IMR-90 (cell line): ENCODE data around the gene ABHD3. TPM values are rescaled to one million over a fixed set of nuclear protein-coding genes. Genes with fewer than 3 reads are reported as not detected.

Experiments used
- ATAC-seq: fragments of 200-7000 bp; cut with Tn5 transposase; 2 replicates; pipeline ENCODE4 v1.9.1; 2020; ENCODE audit warnings: low read depth, mild to moderate bottlenecking, moderate library complexity
- BruUV-seq: library from RNA; stranded (reverse); fragments of 400-500 nt; replicated peaks from 2 replicates; lab custom pipeline; 2021; lab: Mats Ljungman, UMichigan
- CTCF ChIA-PET: fragments of 300-600 bp; formaldehyde crosslinking; extraction: SDS; loops from one replicate; lab custom pipeline; 2021; ENCODE audit warnings: antibody characterized with exemption; lab: Yijun Ruan, JAX
- POLR2A ChIA-PET: fragments of 300-600 bp; sonication (Branson Sonifier 250); formaldehyde crosslinking; loops from one replicate; lab custom pipeline; 2022; ENCODE audit warnings: antibody characterized with exemption; ENCODE audit not compliant: unreplicated experiment; lab: Charles Lee
- DNase-seq: peaks from one replicate; pipeline ENCODE4 v3.0.0; 2013
- H2AFZ ChIP-seq: replicated peaks from 2 replicates; pipeline ENCODE3; 2013; ENCODE audit warnings: low read length, mild to moderate bottlenecking; ENCODE audit not compliant: poor library complexity
- H2AK5ac ChIP-seq: 2 replicates; pipeline ENCODE4 v1.6.1; 2013; ENCODE audit warnings: low read depth, low read length, inconsistent platforms
- H2AK9ac ChIP-seq: replicated peaks from 2 replicates; pipeline ENCODE3; 2013; ENCODE audit warnings: mild to moderate bottlenecking, low read depth, low read length, moderate library complexity; ENCODE audit not compliant: poor library complexity
- H2BK120ac ChIP-seq: 2 replicates; pipeline ENCODE4 v1.6.1; 2013; ENCODE audit warnings: low read depth, low read length, inconsistent platforms
- H2BK15ac ChIP-seq: 3 replicates; pipeline ENCODE4 v1.6.1; 2013; ENCODE audit warnings: low read depth, low read length, inconsistent platforms
- H2BK20ac ChIP-seq: 2 replicates; pipeline ENCODE4 v1.6.1; 2013; ENCODE audit warnings: low read depth, mild to moderate bottlenecking, inconsistent platforms, low read length, moderate library complexity
- H2BK5ac ChIP-seq: 2 replicates; pipeline ENCODE4 v1.6.1; 2013; ENCODE audit warnings: mild to moderate bottlenecking, low read depth, low read length, inconsistent platforms; ENCODE audit not compliant: poor library complexity, severe bottlenecking
- H3K14ac ChIP-seq: replicated peaks from 2 replicates; pipeline ENCODE4 v1.6.1; 2013; ENCODE audit warnings: low read depth, low read length, inconsistent platforms
- H3K18ac ChIP-seq: 2 replicates; pipeline ENCODE4 v1.6.1; 2013; ENCODE audit warnings: low read depth, low read length, control low read depth
- H3K23ac ChIP-seq: 2 replicates; pipeline ENCODE4 v1.6.1; 2013; ENCODE audit warnings: low read depth, low read length, inconsistent platforms
- H3K27ac ChIP-seq: 2 replicates; pipeline ENCODE4 v1.5.1; 2013; ENCODE audit warnings: mild to moderate bottlenecking, control low read depth, low read length; ENCODE audit not compliant: insufficient read depth
- H3K27me3 ChIP-seq: 2 replicates; pipeline ENCODE4 v1.6.1; 2013; ENCODE audit warnings: low read length; ENCODE audit not compliant: control insufficient read depth, insufficient read depth
- H3K36me3 ChIP-seq: 2 replicates; pipeline ENCODE4 v1.6.1; 2013; ENCODE audit warnings: low read length, mixed read lengths; ENCODE audit not compliant: control insufficient read depth, insufficient read depth
- H3K4ac ChIP-seq: 2 replicates; pipeline ENCODE4 v1.6.1; 2013; ENCODE audit warnings: low read depth, low read length, inconsistent platforms
- H3K4me1 ChIP-seq: 2 replicates; pipeline ENCODE4 v1.6.1; 2013; ENCODE audit warnings: low read length, mixed read lengths; ENCODE audit not compliant: control insufficient read depth, insufficient read depth
- H3K4me2 ChIP-seq: 2 replicates; pipeline ENCODE4 v1.6.1; 2013; ENCODE audit warnings: low read depth, mild to moderate bottlenecking, control low read depth, low read length, moderate library complexity
- H3K4me3 ChIP-seq: 2 replicates; pipeline ENCODE4 v1.5.1; 2013; ENCODE audit warnings: low read depth, mild to moderate bottlenecking, control low read depth, low read length, moderate library complexity; ENCODE audit not compliant: insufficient read depth
- H3K56ac ChIP-seq: 2 replicates; pipeline ENCODE4 v1.6.1; 2013; ENCODE audit warnings: low read length, inconsistent platforms; ENCODE audit not compliant: insufficient read depth; ENCODE audit errors: extremely low read depth
- H3K79me1 ChIP-seq, 2 experiments: 2 replicates each; pipeline ENCODE4 v1.6.1; 2013; ENCODE audit warnings: low read length in 2 of 2, inconsistent platforms in 1 of 2, low read depth in 1 of 2
- H3K9ac ChIP-seq: 2 replicates; pipeline ENCODE4 v1.6.1; 2013; ENCODE audit warnings: low read depth, low read length, control low read depth
- H3K9me1 ChIP-seq: 2 replicates; pipeline ENCODE4 v1.6.1; 2013; ENCODE audit warnings: low read length, inconsistent platforms; ENCODE audit not compliant: insufficient read depth
- H3K9me3 ChIP-seq: 2 replicates; pipeline ENCODE4 v1.6.1; 2013; ENCODE audit warnings: low read length; ENCODE audit not compliant: control insufficient read depth, insufficient read depth
- H4K20me1 ChIP-seq: 2 replicates; pipeline ENCODE4 v1.6.1; 2013; ENCODE audit warnings: low read length, inconsistent platforms; ENCODE audit not compliant: insufficient read depth
- H4K5ac ChIP-seq: 2 replicates; pipeline ENCODE4 v1.6.1; 2013; ENCODE audit warnings: mild to moderate bottlenecking, low read depth, low read length, control low read depth
- H4K8ac ChIP-seq, 2 experiments: 2 replicates each; pipeline ENCODE4 v1.6.1; 2013; ENCODE audit warnings: low read depth in 2 of 2, low read length in 2 of 2, control low read depth in 1 of 2, inconsistent platforms in 1 of 2
- H4K91ac ChIP-seq: 2 replicates; pipeline ENCODE4 v1.6.1; 2013; ENCODE audit warnings: low read depth, low read length, inconsistent platforms; ENCODE audit not compliant: insufficient read depth
- BHLHE40 ChIP-seq: fragments of 150-350 bp; IDR thresholded peaks from 2 replicates; pipeline ENCODE4 v1.6.1; 2016; ENCODE audit warnings: mild to moderate bottlenecking, low read depth, low read length
- CEBPB ChIP-seq: IDR thresholded peaks from 2 replicates; pipeline ENCODE4 v1.6.1; 2012; ENCODE audit warnings: low read depth, low read length, improper control_type of control experiment
- CHD1 ChIP-seq: IDR thresholded peaks from 2 replicates; pipeline ENCODE4 v1.6.1; 2012; ENCODE audit warnings: low read depth, low read length, improper control_type of control experiment
- ELK1 ChIP-seq: fragments of 150-350 bp; IDR thresholded peaks from 2 replicates; pipeline ENCODE4 v1.6.1; 2016; ENCODE audit warnings: low read depth, mild to moderate bottlenecking, low read length, moderate library complexity, borderline replicate concordance
- FOS ChIP-seq: fragments of 150-350 bp; IDR thresholded peaks from 2 replicates; pipeline ENCODE4 v1.6.1; 2016; ENCODE audit warnings: low read depth, low read length
- MAFK ChIP-seq: IDR thresholded peaks from 2 replicates; pipeline ENCODE4 v1.6.1; 2012; ENCODE audit warnings: low read depth, low read length, improper control_type of control experiment
- POLR2A ChIP-seq: IDR thresholded peaks from 2 replicates; pipeline ENCODE4 v1.6.1; 2012; ENCODE audit warnings: mild to moderate bottlenecking, low read depth, low read length
- RCOR1 ChIP-seq: IDR thresholded peaks from 2 replicates; pipeline ENCODE4 v1.6.1; 2012; ENCODE audit warnings: mild to moderate bottlenecking, low read length, improper control_type of control experiment; ENCODE audit not compliant: insufficient replicate concordance
- RFX5 ChIP-seq: IDR thresholded peaks from 2 replicates; pipeline ENCODE4 v1.8.0; 2012; ENCODE audit warnings: low read depth, mild to moderate bottlenecking, low read length, moderate library complexity
- SMC3 ChIP-seq: fragments of 150-350 bp; IDR thresholded peaks from 2 replicates; pipeline ENCODE4 v1.6.1; 2016; ENCODE audit warnings: low read depth, mild to moderate bottlenecking, antibody characterized with exemption, low read length, moderate library complexity
- WGBS, 2 experiments: methylation state at CpG; one replicate each; pipeline versions ENCODE4 v1.1.5 to v1.1.7; 2013; ENCODE audit warnings: missing lambda C conversion rate in 2 of 2; ENCODE audit not compliant: insufficient read length in 1 of 2; ENCODE audit errors: extremely low coverage in 2 of 2; 5-methylcytosine and 5-hydroxymethylcytosine counted together
- dilution Hi-C: fragments of 300-500 bp; cut with HindIII; formaldehyde crosslinking; loops from one replicate; pipeline ENCODE4 v1.14.3; 2018; ENCODE audit warnings: low sequenced_read_pairs; ENCODE audit not compliant: unreplicated experiment
- in situ Hi-C: fragments of 300-500 bp; cut with MboI; formaldehyde crosslinking; loops from 3 replicates; pipeline ENCODE4 v1.14.3; 2019; ENCODE audit warnings: low sequenced_read_pairs, inconsistent platforms, mixed read lengths
- intact Hi-C: fragments of 100-400 bp; cut with micrococcal nuclease; formaldehyde crosslinking; loops from 2 replicates; pipeline ENCODE4 v1.10.0; 2022
- polyA plus RNA-seq, 3 experiments: library from polyadenylated mRNA; depleted of rRNA; stranded (reverse); fragments of >200 nt; gene quantifications; 2 replicates each; pipeline ENCODE4 v1.2.3, GENCODE V29; 2012; ENCODE audit warnings: low replicate concordance in 1 of 3
- total RNA-seq: library from RNA; depleted of rRNA; stranded (reverse); fragments of >200 nt; gene quantifications from 2 replicates; pipeline ENCODE4 v1.2.3, GENCODE V29; 2012

Gene ABHD3
- total and polyA plus RNA-seq, 2 of the 4 experiments (the other 2 are of a cell fraction), result 4.5 to 5.5 TPM

GRCh38 chr18:21686282-21687105 lies 18.1 kb downstream of the ABHD3 start:
- H2AK9ac ChIP-seq, result no peak overlapping the region
- no peaks in the 10 kb centered on the region for H4K20me1 ChIP-seq
- peak overlapping the region; percentile 82 for H3K4me2 ChIP-seq
- peak; percentile 59 for DNase-seq
- peak overlapping the region; percentile 77; the same call in 1 of the 2 replicates for H3K27ac ChIP-seq
- peak overlapping the region; percentile 11 for H3K23ac ChIP-seq
- dilution Hi-C loops (no loop called here), in situ Hi-C loops (no loop called here), intact Hi-C loops (no loop called here)
- H3K36me3 ChIP-seq, result no peaks in the 10 kb centered on the region
- no peaks in the 10 kb centered on the region; the same call in none of the 2 replicates for H3K4me1 ChIP-seq
- H4K8ac ChIP-seq, result peak overlapping the region; percentile 43 to 49; a peak in 3 of 4 replicates
- H4K5ac ChIP-seq, result peak overlapping the region; percentile 19
- no TSS peak for BruUV-seq
- H3K9me1 ChIP-seq, result no peaks in the 10 kb centered on the region
- H3K4me3 ChIP-seq, result peak overlapping the region; percentile 5; the same call in 1 of the 2 replicates
- POLR2A ChIA-PET, result no interaction called here
- TF ChIP-seq POLR2A, result no peak
- TF ChIP-seq ELK1, result no peak
- no peak for TF ChIP-seq RCOR1
- no peak for TF ChIP-seq BHLHE40
- TF ChIP-seq CEBPB, result no peak
- no peak for TF ChIP-seq RFX5
- no peak for TF ChIP-seq SMC3
- no peak for TF ChIP-seq MAFK
- no peak for TF ChIP-seq FOS
- TF ChIP-seq CHD1, result no peak
- no peak overlapping the region for H2AK5ac ChIP-seq
- H3K9ac ChIP-seq, result peak overlapping the region; percentile 56; the same call in 1 of the 2 replicates
- peak overlapping the region; percentile 79 for H3K14ac ChIP-seq
- H2BK15ac ChIP-seq, result no peak overlapping the region
- peak overlapping the region; percentile 18 for H2BK5ac ChIP-seq
- H3K18ac ChIP-seq, result peak overlapping the region; percentile 63
- no peak overlapping the region for H4K91ac ChIP-seq
- ATAC-seq, result peak; percentile 79
- H3K9me3 ChIP-seq, result peaks cover 3% of the 10 kb centered on the region; the same call in 1 of the 2 replicates
- H3K79me1 ChIP-seq, result 0 out of 4 replicates have a peak, but pooled peaks cover 0 to 3% of the 10 kb centered on the region in 2 experiments
- no peak overlapping the region for H3K4ac ChIP-seq
- CTCF ChIA-PET, result interaction anchor here (0.7 kb wide), 1 partner anchor 90 kb away, joined by 3 read pairs; no protein-coding TSS in a partner anchor
- H2BK20ac ChIP-seq, result no peak overlapping the region
- 54% methylated on average over 2 of the region's 8 CpGs; no CpG with 5 or more reads in 1 of the 2 experiments for WGBS, 2 experiments
- peak overlapping the region; percentile 60 for H2AFZ ChIP-seq
- no peaks in the 10 kb centered on the region for H3K27me3 ChIP-seq
- no peak overlapping the region for H3K56ac ChIP-seq
- H2BK120ac ChIP-seq, result 0 out of 2 replicates have a peak overlapping the region, but pooled peaks have one; percentile 39
